HFFc6 (cell line): ENCODE data around the gene GLCE. TPM values are rescaled to one million over a fixed set of nuclear protein-coding genes. Genes with fewer than 3 reads are reported as not detected.

ENCODE experiments used
- DNase-seq: peaks from one replicate; pipeline ENCODE4 v3.0.0-alpha.2; 2018
- H3K27ac Mint-ChIP-seq: 2 replicates; pipeline ENCODE4 v1.8.0; 2020; ENCODE audit warnings: mild to moderate bottlenecking, mixed read lengths
- H3K27me3 Mint-ChIP-seq: 2 replicates; pipeline ENCODE4 v1.8.0; 2021; ENCODE audit warnings: mild to moderate bottlenecking, moderate library complexity, mixed read lengths; ENCODE audit not compliant: insufficient read depth
- H3K36me3 Mint-ChIP-seq: 2 replicates; pipeline ENCODE4 v1.8.0; 2021; ENCODE audit warnings: low read depth, mixed read lengths
- H3K4me1 Mint-ChIP-seq: 2 replicates; pipeline ENCODE4 v1.8.0; 2020; ENCODE audit warnings: low read depth, mixed read lengths
- H3K4me3 Mint-ChIP-seq: 2 replicates; pipeline ENCODE4 v1.8.0; 2020; ENCODE audit warnings: mild to moderate bottlenecking, moderate library complexity, mixed read lengths
- H3K9me3 Mint-ChIP-seq: 2 replicates; pipeline ENCODE4 v1.8.0; 2020; ENCODE audit warnings: mild to moderate bottlenecking, mixed read lengths
- total RNA-seq, 6 experiments: library from RNA; stranded (reverse); fragmentation: NEBNext Ultra II Directional; extraction: Animal tissue kit (Norgen Biotek cat#: 25700); gene quantifications; 2 replicates in 1 of 6; 3 replicates in 5 of 6; pipeline ENCODE4 v1.2.3, GENCODE V29; 2021
- TF ChIP-seq, protein P1 (sequence below): fragments of 200-600 bp; sonication (generic); IDR thresholded peaks from 2 replicates; pipeline ENCODE4 v1.5.0; 2021; ENCODE audit warnings: antibody characterized with exemption, mild to moderate bottlenecking

The GLCE gene
- total RNA-seq, 6 experiments from 2014 or later = 13.2 to 20.6 (median 17.7) TPM

DNA sequence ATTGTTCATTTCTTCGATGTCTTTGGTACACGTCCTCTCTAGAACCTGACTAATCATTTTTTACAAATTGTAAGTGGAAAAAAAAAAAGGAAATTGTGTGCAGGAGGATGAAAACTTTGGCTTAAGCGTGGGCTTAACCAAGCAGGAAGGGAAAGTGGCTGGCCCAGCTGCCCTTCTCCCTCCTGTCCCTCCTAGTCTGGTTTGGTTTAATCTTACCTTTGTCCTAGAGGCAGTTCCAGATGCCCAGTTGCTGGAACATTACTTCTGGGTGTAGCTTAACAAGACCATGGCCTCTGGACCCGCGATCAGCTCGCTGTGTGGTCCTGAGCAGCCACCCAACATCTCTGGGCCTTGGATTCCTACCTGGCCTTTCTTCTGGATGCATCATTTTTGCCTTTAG lies 153.7 kb downstream of the GLCE start:
- Mint-ChIP-seq H3K27me3 (peaks cover 11% of the 10 kb centered on the region), H3K36me3 (no peaks in the 10 kb centered on the region), H3K4me1 (peaks cover 14% of the 10 kb centered on the region), H3K4me3 (no peak overlapping the region), H3K9me3 (no peaks in the 10 kb centered on the region), H3K27ac (no peak overlapping the region)
- TF ChIP-seq, protein P1, sequence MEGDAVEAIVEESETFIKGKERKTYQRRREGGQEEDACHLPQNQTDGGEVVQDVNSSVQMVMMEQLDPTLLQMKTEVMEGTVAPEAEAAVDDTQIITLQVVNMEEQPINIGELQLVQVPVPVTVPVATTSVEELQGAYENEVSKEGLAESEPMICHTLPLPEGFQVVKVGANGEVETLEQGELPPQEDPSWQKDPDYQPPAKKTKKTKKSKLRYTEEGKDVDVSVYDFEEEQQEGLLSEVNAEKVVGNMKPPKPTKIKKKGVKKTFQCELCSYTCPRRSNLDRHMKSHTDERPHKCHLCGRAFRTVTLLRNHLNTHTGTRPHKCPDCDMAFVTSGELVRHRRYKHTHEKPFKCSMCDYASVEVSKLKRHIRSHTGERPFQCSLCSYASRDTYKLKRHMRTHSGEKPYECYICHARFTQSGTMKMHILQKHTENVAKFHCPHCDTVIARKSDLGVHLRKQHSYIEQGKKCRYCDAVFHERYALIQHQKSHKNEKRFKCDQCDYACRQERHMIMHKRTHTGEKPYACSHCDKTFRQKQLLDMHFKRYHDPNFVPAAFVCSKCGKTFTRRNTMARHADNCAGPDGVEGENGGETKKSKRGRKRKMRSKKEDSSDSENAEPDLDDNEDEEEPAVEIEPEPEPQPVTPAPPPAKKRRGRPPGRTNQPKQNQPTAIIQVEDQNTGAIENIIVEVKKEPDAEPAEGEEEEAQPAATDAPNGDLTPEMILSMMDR = no peak
- DNase-seq = no peak

DNA sequence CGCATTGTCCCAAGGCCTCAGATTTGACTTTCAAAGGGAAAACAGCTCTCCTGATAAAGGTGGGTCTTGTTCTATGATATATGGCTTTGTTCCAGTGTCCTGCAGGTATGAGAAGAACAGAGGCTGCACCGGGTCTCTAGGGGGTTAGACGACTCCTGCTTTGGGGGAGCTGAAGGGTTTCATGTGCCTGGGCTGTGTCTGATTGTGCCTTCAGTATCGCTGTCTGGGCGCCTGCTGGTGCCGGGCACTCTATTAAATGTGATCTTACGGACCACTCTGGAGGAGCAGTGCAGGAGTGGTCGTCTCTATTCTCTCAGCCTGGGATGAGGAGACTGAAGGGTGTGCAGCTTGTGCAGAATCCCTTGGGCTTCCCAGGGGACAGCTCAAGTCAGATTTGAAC lies 154.3 kb downstream of the GLCE start:
- DNase-seq = no peak
- peaks cover 14% of the 10 kb centered on the region for H3K4me1 Mint-ChIP-seq
- no peaks in the 10 kb centered on the region for H3K36me3 Mint-ChIP-seq
- H3K27me3 Mint-ChIP-seq = peaks cover 11% of the 10 kb centered on the region
- TF ChIP-seq, protein P1 = no peak
- no peak overlapping the region for H3K27ac Mint-ChIP-seq
- H3K4me3 Mint-ChIP-seq = no peak overlapping the region
- H3K9me3 Mint-ChIP-seq = no peaks in the 10 kb centered on the region

DNA sequence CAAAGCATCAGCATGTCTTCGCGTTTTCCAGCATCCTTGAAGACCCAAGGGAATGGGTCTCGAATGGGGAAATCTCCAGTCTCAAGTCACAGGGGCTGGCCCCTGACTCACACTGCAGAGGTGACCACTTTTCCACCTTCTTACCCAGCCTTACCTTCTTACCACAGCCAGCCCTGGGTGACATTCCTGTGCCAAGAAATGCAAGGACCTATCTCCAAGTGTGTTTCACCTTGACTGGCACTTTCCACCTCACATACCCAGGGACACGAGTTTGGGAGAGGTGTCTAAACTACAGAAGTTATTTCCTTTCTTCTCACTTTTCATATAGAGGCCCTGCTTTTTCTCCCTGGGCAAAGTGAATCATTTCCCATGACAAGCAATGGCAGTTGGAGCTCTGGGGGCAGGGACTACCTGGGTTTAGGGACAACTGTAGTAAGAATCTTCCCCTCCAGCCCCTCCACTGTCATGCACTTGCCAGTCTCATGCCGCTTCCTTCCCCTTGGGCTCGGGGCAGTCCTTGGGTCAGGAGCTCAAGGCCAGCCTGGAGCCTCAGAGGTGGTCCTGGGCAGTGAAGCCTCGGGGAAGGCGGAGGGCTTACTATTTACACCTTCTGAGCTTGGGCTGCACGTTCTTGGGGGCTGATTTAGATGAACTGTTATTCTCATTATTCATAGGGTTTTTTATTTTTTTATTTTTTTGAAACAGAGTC lies 155.1 kb downstream of the GLCE start:
- TF ChIP-seq, protein P1 = no peak
- DNase-seq = no peak
- peaks cover 11% of the 10 kb centered on the region for H3K27me3 Mint-ChIP-seq
- H3K4me3 Mint-ChIP-seq = no peak overlapping the region
- H3K27ac Mint-ChIP-seq = no peak overlapping the region
- H3K36me3 Mint-ChIP-seq = no peaks in the 10 kb centered on the region
- no peaks in the 10 kb centered on the region for H3K9me3 Mint-ChIP-seq
- peaks cover 14% of the 10 kb centered on the region for H3K4me1 Mint-ChIP-seq

DNA sequence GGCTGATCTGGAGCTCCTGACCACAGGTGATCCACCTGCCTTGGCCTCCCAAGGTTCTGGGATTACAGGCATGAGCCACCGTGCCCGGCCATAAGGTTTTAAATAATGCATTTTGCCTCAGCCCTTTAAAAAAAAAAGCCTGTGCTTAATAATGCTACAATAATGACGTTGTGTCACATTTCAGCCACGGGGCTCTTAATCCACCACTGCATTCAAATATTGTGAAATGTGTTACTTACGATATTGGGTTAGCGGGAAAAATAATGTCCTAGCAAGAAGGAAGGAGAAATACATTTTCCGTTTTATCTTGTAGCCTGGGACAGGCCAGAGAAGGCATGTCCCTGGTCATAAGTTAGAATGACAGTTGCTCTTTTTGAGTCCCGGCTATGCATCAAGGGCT lies 155.9 kb downstream of the GLCE start:
- DNase-seq = no peak
- H3K27ac Mint-ChIP-seq = no peak overlapping the region
- H3K27me3 Mint-ChIP-seq = peaks cover 11% of the 10 kb centered on the region
- no peak overlapping the region for H3K4me3 Mint-ChIP-seq
- H3K36me3 Mint-ChIP-seq = no peaks in the 10 kb centered on the region
- TF ChIP-seq, protein P1 = no peak
- H3K4me1 Mint-ChIP-seq = peaks cover 14% of the 10 kb centered on the region
- H3K9me3 Mint-ChIP-seq = no peaks in the 10 kb centered on the region

DNA sequence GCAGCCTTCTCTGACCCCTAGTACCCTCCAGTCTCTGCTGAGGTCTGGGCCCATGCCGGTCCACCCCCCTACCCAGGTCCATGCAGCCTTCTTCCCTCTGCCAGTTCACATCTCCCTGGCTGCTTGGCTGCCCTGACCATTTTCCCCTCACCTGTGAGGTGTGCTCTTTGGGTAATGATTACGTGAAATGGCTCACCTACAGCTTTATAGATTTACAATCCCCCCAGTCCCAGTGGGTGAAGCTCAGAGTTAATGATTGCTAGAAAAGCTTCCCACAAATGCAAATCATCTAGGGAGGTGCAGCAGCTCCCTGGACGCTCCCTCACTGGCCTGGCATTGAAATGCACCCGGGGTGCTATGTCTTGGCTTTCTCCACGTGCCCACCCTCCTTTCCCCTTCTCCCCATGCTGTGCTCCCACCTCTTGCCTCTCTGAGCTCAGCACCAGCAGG lies 157.0 kb downstream of the GLCE start:
- no peak for DNase-seq
- no peak overlapping the region for H3K4me3 Mint-ChIP-seq
- peaks cover 12% of the 10 kb centered on the region for H3K27me3 Mint-ChIP-seq
- TF ChIP-seq, protein P1 = no peak
- H3K36me3 Mint-ChIP-seq = no peaks in the 10 kb centered on the region
- no peak overlapping the region for H3K27ac Mint-ChIP-seq
- 0 out of 2 replicates have a peak, but pooled peaks cover 6% of the 10 kb centered on the region for H3K4me1 Mint-ChIP-seq
- H3K9me3 Mint-ChIP-seq = no peaks in the 10 kb centered on the region
